Liver (tissue), 9 donors: ENCODE measurements around the gene DDN. TPM values are rescaled to one million over a fixed set of nuclear protein-coding genes. Genes with fewer than 3 reads are reported as not detected.

Experiments
- DNase-seq: peaks from one replicate; pipeline ENCODE4 v3.0.0-alpha.2; 2017; ENCODE audit warnings: low spot score
- H3K27ac ChIP-seq, 2 donors: one replicate each; pipeline ENCODE4 v1.7.0; 2013; ENCODE audit warnings: inconsistent platforms in 2 of 2, low read length in 2 of 2, control low read depth in 1 of 2, low read depth in 1 of 2, mild to moderate bottlenecking in 1 of 2
- H3K27me3 ChIP-seq, 4 donors: one replicate each; pipeline versions ENCODE4 v1.6.1 to v1.7.0; 2013; ENCODE audit warnings: low read length in 3 of 4, inconsistent platforms in 1 of 4, mild to moderate bottlenecking in 1 of 4, moderate library complexity in 1 of 4; ENCODE audit not compliant: control insufficient read depth in 4 of 4, insufficient read depth in 4 of 4
- H3K36me3 ChIP-seq, 4 donors: one replicate each; pipeline versions ENCODE4 v1.6.1 to v1.7.0; 2013; ENCODE audit warnings: low read length in 3 of 4, mild to moderate bottlenecking in 3 of 4, low read depth in 1 of 4, moderate library complexity in 1 of 4; ENCODE audit not compliant: control insufficient read depth in 4 of 4, insufficient read depth in 3 of 4
- H3K4me1 ChIP-seq, 4 donors: one replicate each; pipeline versions ENCODE4 v1.6.1 to v1.7.0; 2013; ENCODE audit warnings: low read length in 3 of 4, mild to moderate bottlenecking in 3 of 4, moderate library complexity in 1 of 4; ENCODE audit not compliant: control insufficient read depth in 4 of 4, insufficient read depth in 4 of 4
- H3K4me3 ChIP-seq, 3 donors: one replicate each; pipeline versions ENCODE4 v1.6.1 to v1.7.0; 2013; ENCODE audit warnings: low read length in 3 of 3, control low read depth in 1 of 3, low read depth in 1 of 3, mild to moderate bottlenecking in 1 of 3
- H3K9ac ChIP-seq, 2 donors: one replicate each; pipeline ENCODE4 v1.7.0; 2013; ENCODE audit warnings: low read length in 2 of 2, mild to moderate bottlenecking in 2 of 2, moderate library complexity in 2 of 2, control low read depth in 1 of 2, low read depth in 1 of 2
- H3K9me3 ChIP-seq, 4 donors: one replicate each; pipeline versions ENCODE4 v1.6.1 to v1.7.0; 2013; ENCODE audit warnings: low read length in 3 of 4; ENCODE audit not compliant: control insufficient read depth in 4 of 4
- ATF3 ChIP-seq: IDR thresholded peaks from 2 replicates; pipeline ENCODE4 v1.6.1; 2016; ENCODE audit warnings: antibody characterized with exemption
- CTCF ChIP-seq: fragments of 150-350 bp; IDR thresholded peaks from 2 replicates; pipeline ENCODE4 v1.5.1; 2017; ENCODE audit warnings: improper control_type of control experiment, low read depth, low read length; ENCODE audit not compliant: missing input control
- EGR1 ChIP-seq, 2 donors: IDR thresholded peaks; 2 replicates each; pipeline ENCODE4 v1.6.1; 2016 to 2018; ENCODE audit warnings: antibody characterized with exemption in 2 of 2, low read depth in 2 of 2
- FOXA1 ChIP-seq: IDR thresholded peaks from 2 replicates; pipeline ENCODE4 v1.6.1; 2016; ENCODE audit warnings: antibody characterized with exemption
- GABPA ChIP-seq, 2 donors: IDR thresholded peaks in 1 of 2; conservative IDR thresholded peaks in 1 of 2; 2 replicates each; pipeline ENCODE4 v1.6.1; 2016; ENCODE audit warnings: antibody characterized with exemption in 2 of 2, mild to moderate bottlenecking in 1 of 2, moderate library complexity in 1 of 2
- HNF4A ChIP-seq, 2 donors: conservative IDR thresholded peaks; 2 replicates each; pipeline ENCODE4 v1.6.1; 2016; ENCODE audit warnings: antibody characterized with exemption in 2 of 2, mild to moderate bottlenecking in 2 of 2
- HNF4G ChIP-seq: IDR thresholded peaks from 2 replicates; pipeline ENCODE4 v1.6.1; 2016; ENCODE audit warnings: antibody characterized with exemption
- JUND ChIP-seq, 2 donors: IDR thresholded peaks; 2 replicates each; pipeline ENCODE4 v1.6.1; 2016; ENCODE audit warnings: antibody characterized with exemption in 2 of 2
- MAX ChIP-seq: IDR thresholded peaks from 2 replicates; pipeline ENCODE4 v1.6.1; 2016; ENCODE audit warnings: antibody characterized with exemption
- RAD21 ChIP-seq, 2 donors: IDR thresholded peaks; 2 replicates each; pipeline ENCODE4 v1.6.1; 2016; ENCODE audit warnings: antibody characterized with exemption in 2 of 2, mild to moderate bottlenecking in 2 of 2
- REST ChIP-seq: IDR thresholded peaks from 2 replicates; pipeline ENCODE4 v1.6.1; 2016; ENCODE audit warnings: antibody characterized with exemption, mild to moderate bottlenecking
- RXRA ChIP-seq, 2 donors: IDR thresholded peaks; 2 replicates each; pipeline ENCODE4 v1.6.1; 2017 to 2018; ENCODE audit warnings: antibody characterized with exemption in 2 of 2, mild to moderate bottlenecking in 1 of 2
- SP1 ChIP-seq: IDR thresholded peaks from 2 replicates; pipeline ENCODE4 v1.6.1; 2018; ENCODE audit warnings: antibody characterized with exemption, mild to moderate bottlenecking
- TAF1 ChIP-seq: conservative IDR thresholded peaks from 2 replicates; pipeline ENCODE4 v1.6.1; 2016; ENCODE audit warnings: antibody characterized with exemption, mild to moderate bottlenecking
- YY1 ChIP-seq: IDR thresholded peaks from 2 replicates; pipeline ENCODE4 v1.6.1; 2016; ENCODE audit warnings: antibody characterized with exemption, mild to moderate bottlenecking
- WGBS: extraction: QIAGEN DNeasy Blood & Tissue Kit; methylation state at CpG from one replicate; pipeline ENCODE4 v1.1.7; 2013; 5-methylcytosine and 5-hydroxymethylcytosine counted together
- polyA plus RNA-seq, 2 donors: library from polyadenylated mRNA; stranded (reverse) in 1 of 2; unstranded in 1 of 2; fragments of 200-250 nt in 1 of 2; fragments of >200 nt in 1 of 2; fragmentation: Nextera tagmentation in 1 of 2; extraction: Ambion mirVana in 1 of 2; gene quantifications; one replicate each; pipeline versions ENCODE4 v1.2.1 to v1.2.3, GENCODE V29; 2013 to 2015
- total RNA-seq, 2 donors: library from RNA; depleted of rRNA; stranded (reverse); fragments of >200 nt; gene quantifications; one replicate each; pipeline ENCODE4 v1.2.3, GENCODE V29; 2014
- donor health status: healthy.
- donor health status: healthy.
- donor health status: healthy.
- donor health status: healthy.
- donor health status: healthy.

Gene DDN
- total and polyA plus RNA-seq, 4 donors, result 0.09 TPM; not detected in 3

- Histone ChIP-seq H3K4me3 (no peak overlapping the region), H3K9ac (no peak overlapping the region), H3K27ac (no peak overlapping the region), H3K36me3 (peaks cover 37 to 97% (median 65%) of the 10 kb centered on the region in 4 donors), H3K27me3 (no peaks in the 10 kb centered on the region), H3K9me3 (no peaks in the 10 kb centered on the region), H3K4me1 (no peaks in the 10 kb centered on the region)
- WGBS, result 96% methylated on average over 12 of the region's 12 CpGs
- TF ChIP-seq TAF1 (no peak), GABPA (IDR thresholded peaks at IDR 0.05 in 1 of 2, conservative IDR thresholded peaks at IDR 0.05 in 1 of 2) (no peak), CTCF (no peak), YY1 (no peak), JUND (IDR thresholded peaks at IDR 0.05) (no peak), RAD21 (IDR thresholded peaks at IDR 0.05) (no peak), SP1 (no peak), ATF3 (no peak), REST (no peak), RXRA (IDR thresholded peaks at IDR 0.05) (no peak), FOXA1 (no peak), HNF4A (conservative IDR thresholded peaks at IDR 0.05) (no peak)
- no peak for DNase-seq
Observed at GRCh38 chr12:49044660-49045059, 45.5 kb upstream of the DDN start.

- H3K9me3 ChIP-seq, result no peaks in the 10 kb centered on the region
- H3K27ac ChIP-seq, result no peak overlapping the region
- WGBS, result 63% methylated on average over 11 of the region's 11 CpGs
- H3K27me3 ChIP-seq, result no peaks in the 10 kb centered on the region
- no peak overlapping the region for H3K9ac ChIP-seq
- peaks cover 36 to 97% (median 68%) of the 10 kb centered on the region in 4 donors for H3K36me3 ChIP-seq
- no peak overlapping the region for H3K4me3 ChIP-seq
- TF ChIP-seq FOXA1 (no peak), CTCF (peak; percentile 42), YY1 (no peak), EGR1 (IDR thresholded peaks at IDR 0.05; ENCODE audit: low read depth in 2 of 2) (no peak), REST (no peak), MAX (no peak), HNF4G (no peak)
- H3K4me1 ChIP-seq, result no peaks in the 10 kb centered on the region
- peak; percentile 79 for DNase-seq
Observed at GRCh38 chr12:49043856-49044258, 44.7 kb upstream of the DDN start.
